Natural killer cell (primary cell): ENCODE measurements around the gene FUCA1. TPM values are rescaled to one million over a fixed set of nuclear protein-coding genes. Genes with fewer than 3 reads are reported as not detected.
"Not testable (repeated sequence)": the region's sequence is repeated elsewhere in the genome, so short reads cannot be mapped to it uniquely, and the experiment has no call there.

Source experiments
- ATAC-seq, 3 donors: fragments of 150-1000 bp in 2 of 3; fragments of 200-7000 bp in 1 of 3; cut with Tn5 transposase; 1 replicate in 1 of 3; 2 replicates in 2 of 3; pipeline ENCODE4 v1.10.0; 2021; ENCODE audit warnings: mild to moderate bottlenecking in 2 of 3, moderate library complexity in 2 of 3
- DNase-seq, 2 donors: peaks; one replicate each; pipeline versions ENCODE4 v3.0.0 to v3.0.0-alpha.2; 2013 to 2021; ENCODE audit warnings: mixed read lengths in 1 of 2
- H3K27ac ChIP-seq: one replicate; pipeline ENCODE4 v1.5.1; 2013; ENCODE audit warnings: mild to moderate bottlenecking, low read length
- H3K27me3 ChIP-seq: one replicate; pipeline ENCODE4 v1.6.1; 2013; ENCODE audit warnings: low read length; ENCODE audit not compliant: control insufficient read depth, insufficient read depth
- H3K36me3 ChIP-seq: one replicate; pipeline ENCODE4 v1.6.1; 2013; ENCODE audit warnings: low read length; ENCODE audit not compliant: control insufficient read depth, insufficient read depth
- H3K4me1 ChIP-seq: one replicate; pipeline ENCODE4 v1.6.1; 2013; ENCODE audit warnings: low read length; ENCODE audit not compliant: control insufficient read depth, insufficient read depth
- H3K4me3 ChIP-seq: one replicate; pipeline ENCODE4 v1.5.1; 2013; ENCODE audit warnings: low read length
- H3K9me3 ChIP-seq: one replicate; pipeline ENCODE4 v1.6.1; 2013; ENCODE audit warnings: low read length; ENCODE audit not compliant: control insufficient read depth, insufficient read depth
- H3K27ac Mint-ChIP-seq, 2 donors: one replicate each; pipeline ENCODE4 v1.8.0; 2022; ENCODE audit warnings: mild to moderate bottlenecking in 2 of 2, mixed read lengths in 2 of 2, moderate library complexity in 1 of 2
- H3K27me3 Mint-ChIP-seq, 2 donors: one replicate each; pipeline ENCODE4 v1.8.0; 2022; ENCODE audit warnings: low read depth in 2 of 2, mixed read lengths in 2 of 2
- H3K36me3 Mint-ChIP-seq: one replicate; pipeline ENCODE4 v1.8.0; 2022; ENCODE audit warnings: mixed read lengths
- H3K4me1 Mint-ChIP-seq, 2 donors: one replicate each; pipeline ENCODE4 v1.8.0; 2022; ENCODE audit warnings: mixed read lengths in 2 of 2
- H3K4me3 Mint-ChIP-seq: one replicate; pipeline ENCODE4 v1.8.0; 2022; ENCODE audit warnings: mild to moderate bottlenecking, moderate library complexity, mixed read lengths
- H3K9me3 Mint-ChIP-seq, 2 donors: one replicate each; pipeline ENCODE4 v1.8.0; 2022; ENCODE audit warnings: mixed read lengths in 2 of 2
- CTCF ChIP-seq: fragments of 200-600 bp; IDR thresholded peaks from one replicate; pipeline ENCODE4 v1.8.0; 2022; ENCODE audit warnings: antibody characterized with exemption
- WGBS: methylation state at CpG from one replicate; pipeline ENCODE4 v1.1.7; 2013; ENCODE audit warnings: missing lambda C conversion rate; ENCODE audit not compliant: insufficient coverage; 5-methylcytosine and 5-hydroxymethylcytosine counted together
- intact Hi-C: fragments of 100-400 bp; cut with micrococcal nuclease; formaldehyde crosslinking; loops from one replicate; pipeline ENCODE4 v1.14.2; 2022
- total RNA-seq, 4 donors: library from RNA; stranded (reverse); fragments of 120-200 nt in 1 of 4; gene quantifications; one replicate each; pipeline versions ENCODE4 v1.2.3 to v1.2.4, GENCODE V29; 2013 to 2022

FUCA1 gene
- total RNA-seq, 3 donors from 2014 or later (not counting 1 experiment from before 2014, with no cell fraction given) = 6.8 to 12.5 (median 11.9) TPM

DNA sequence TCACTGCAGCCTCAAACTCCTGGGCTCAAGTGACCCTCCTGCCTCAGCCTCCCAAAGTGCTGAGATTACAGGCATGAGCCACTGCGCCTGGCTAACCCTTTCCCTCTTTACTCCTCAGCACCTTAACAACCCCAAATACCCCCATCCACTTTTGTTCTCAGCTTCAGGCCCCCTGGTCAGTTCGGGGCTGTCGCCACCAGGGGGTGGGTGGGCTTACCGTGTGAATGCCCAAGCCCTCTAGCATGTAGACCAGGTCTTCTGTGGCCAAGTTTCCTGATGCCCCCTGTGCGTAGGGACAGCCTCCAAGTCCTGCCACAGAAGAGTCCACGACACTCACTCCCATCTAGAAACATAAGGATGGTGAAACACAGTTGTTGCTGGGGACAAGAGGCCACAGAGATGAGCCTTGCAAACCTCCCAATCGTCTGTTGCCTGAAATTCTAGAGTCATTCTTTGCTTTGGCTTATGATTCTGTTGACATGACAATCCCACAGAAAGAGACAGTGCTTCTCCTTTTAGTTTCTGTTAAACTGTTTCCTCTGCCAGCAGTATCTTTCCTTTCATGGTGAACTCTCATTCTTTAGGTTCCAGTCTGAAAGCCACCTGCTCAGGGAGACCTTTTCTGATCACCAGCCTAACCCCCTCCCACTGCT is 63.8 kb downstream of the FUCA1 start:
- whole genome bisulfite sequencing = 82% methylated on average over 7 of the region's 7 CpGs
- no peaks in the 10 kb centered on the region for H3K27me3 ChIP-seq
- no peaks in the 10 kb centered on the region for H3K9me3 ChIP-seq
- Mint-ChIP-seq H3K9me3 (no peaks in the 10 kb centered on the region), H3K27ac (no peak overlapping the region), H3K27me3 (no peaks in the 10 kb centered on the region), H3K36me3 (no peaks in the 10 kb centered on the region), H3K4me1 (peaks cover 8 to 23% of the 10 kb centered on the region in 2 donors), H3K4me3 (peak overlapping the region; percentile 10)
- no peak for TF ChIP-seq CTCF
- peaks cover 7% of the 10 kb centered on the region for H3K36me3 ChIP-seq
- intact Hi-C loops = no loop called here
- DNase-seq = no peak
- no peak for ATAC-seq
- no peak overlapping the region for H3K4me3 ChIP-seq
- no peak overlapping the region for H3K27ac ChIP-seq
- peaks cover 19% of the 10 kb centered on the region for H3K4me1 ChIP-seq

DNA sequence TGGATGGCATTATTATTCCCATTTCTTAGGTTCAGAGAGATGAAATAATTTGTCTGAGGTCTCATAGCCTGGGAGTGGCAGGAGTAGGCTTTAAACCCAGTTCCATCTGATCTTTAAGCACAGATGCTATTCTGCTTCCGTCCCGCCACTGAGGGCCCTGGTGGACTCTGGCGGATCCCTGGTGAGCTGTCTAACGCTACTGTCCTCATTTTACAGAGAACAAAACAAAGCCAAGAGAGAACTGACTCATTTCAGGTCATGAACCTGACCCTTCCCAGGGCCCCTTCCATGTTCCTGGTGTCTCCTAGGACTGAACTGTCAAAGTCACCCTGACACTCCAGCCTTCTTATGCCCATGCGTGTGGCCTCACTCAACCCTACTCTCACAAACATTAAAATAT is 64.4 kb downstream of the FUCA1 start:
- no peak overlapping the region for H3K27ac Mint-ChIP-seq
- Histone ChIP-seq H3K4me1 (peaks cover 25% of the 10 kb centered on the region), H3K27ac (no peak overlapping the region), H3K36me3 (peaks cover 7% of the 10 kb centered on the region), H3K4me3 (no peak overlapping the region), H3K9me3 (no peaks in the 10 kb centered on the region), H3K27me3 (no peaks in the 10 kb centered on the region)
- 95% methylated on average over 5 of the region's 5 CpGs for WGBS
- H3K4me1 Mint-ChIP-seq = peaks cover 14 to 29% of the 10 kb centered on the region in 2 donors
- DNase-seq (no peak), ATAC-seq (no peak)
- H3K36me3 Mint-ChIP-seq = no peaks in the 10 kb centered on the region
- intact Hi-C loops = no loop called here
- no peaks in the 10 kb centered on the region for H3K27me3 Mint-ChIP-seq
- no peak for TF ChIP-seq CTCF
- peak overlapping the region; percentile 28 for H3K4me3 Mint-ChIP-seq
- no peaks in the 10 kb centered on the region for H3K9me3 Mint-ChIP-seq

DNA sequence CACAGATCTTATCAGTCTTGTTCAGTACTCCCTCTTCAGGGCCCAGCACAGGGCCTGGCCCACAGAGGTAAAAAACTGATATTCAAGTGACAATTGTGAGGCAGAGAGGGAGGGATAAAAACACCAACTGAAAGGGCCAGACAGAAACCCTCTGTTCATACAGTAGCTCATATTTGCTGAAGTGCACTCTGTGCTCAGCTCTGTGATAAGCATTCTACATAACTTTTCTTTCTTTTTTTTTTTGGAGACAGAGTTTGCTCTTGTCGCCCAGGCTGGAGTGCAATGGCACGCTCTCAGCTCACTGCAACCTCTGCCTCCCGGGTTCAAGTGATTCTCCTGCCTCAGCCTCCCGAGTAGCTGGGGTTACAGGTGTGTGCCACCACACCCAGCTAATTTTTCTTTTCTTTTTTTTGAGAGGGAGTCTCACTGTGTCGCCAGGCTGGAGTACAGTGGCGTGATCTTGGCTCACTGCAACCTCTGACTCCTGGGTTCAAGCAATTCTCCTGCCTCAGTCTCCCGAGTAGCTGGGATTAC is 65.2 kb downstream of the FUCA1 start:
- H3K9me3 Mint-ChIP-seq, H3K27ac ChIP-seq, H3K27me3 Mint-ChIP-seq, H3K4me3 ChIP-seq, ATAC-seq, H3K9me3 ChIP-seq, DNase-seq, H3K36me3 ChIP-seq, H3K36me3 Mint-ChIP-seq, H3K27me3 ChIP-seq, intact Hi-C loops: not testable (repeated sequence)
- WGBS = 97% methylated on average over 6 of the region's 7 CpGs
- Mint-ChIP-seq H3K4me1 (peaks cover 16 to 31% of the 10 kb centered on the region in 2 donors), H3K27ac (peak overlapping the region in 1 of 2 donors; percentile 92), H3K4me3 (peak overlapping the region; percentile 31)
- H3K4me1 ChIP-seq = peaks cover 30% of the 10 kb centered on the region

GRCh38 chr1:23801876-23802275 is 66.2 kb downstream of the FUCA1 start:
- Mint-ChIP-seq H3K27me3 (no peaks in the 10 kb centered on the region), H3K4me3 (peak overlapping the region; percentile 64), H3K9me3 (no peaks in the 10 kb centered on the region), H3K36me3 (no peaks in the 10 kb centered on the region), H3K4me1 (peaks cover 16 to 31% of the 10 kb centered on the region in 2 donors), H3K27ac (peak overlapping the region; percentile 85 to 92)
- H3K4me1 ChIP-seq = peaks cover 30% of the 10 kb centered on the region
- no peak overlapping the region for H3K27ac ChIP-seq
- no peaks in the 10 kb centered on the region for H3K9me3 ChIP-seq
- no peak for TF ChIP-seq CTCF
- no peak for ATAC-seq
- intact Hi-C loops = loop anchor here (2.0 kb wide), 1 partner anchor 67 kb away; the partner anchor contains the start of gene FUCA1
- no peak for DNase-seq
- 89% methylated on average over 10 of the region's 10 CpGs for WGBS
- peaks cover 8% of the 10 kb centered on the region for H3K36me3 ChIP-seq
- no peak overlapping the region for H3K4me3 ChIP-seq
- H3K27me3 ChIP-seq = no peaks in the 10 kb centered on the region
